ENCODE measurements around the gene CADPS. TPM values are rescaled to one million over a fixed set of nuclear protein-coding genes. Genes with fewer than 3 reads are reported as not detected.

The CADPS gene
- polyA plus RNA-seq, 3 donors, result not detected

DNA sequence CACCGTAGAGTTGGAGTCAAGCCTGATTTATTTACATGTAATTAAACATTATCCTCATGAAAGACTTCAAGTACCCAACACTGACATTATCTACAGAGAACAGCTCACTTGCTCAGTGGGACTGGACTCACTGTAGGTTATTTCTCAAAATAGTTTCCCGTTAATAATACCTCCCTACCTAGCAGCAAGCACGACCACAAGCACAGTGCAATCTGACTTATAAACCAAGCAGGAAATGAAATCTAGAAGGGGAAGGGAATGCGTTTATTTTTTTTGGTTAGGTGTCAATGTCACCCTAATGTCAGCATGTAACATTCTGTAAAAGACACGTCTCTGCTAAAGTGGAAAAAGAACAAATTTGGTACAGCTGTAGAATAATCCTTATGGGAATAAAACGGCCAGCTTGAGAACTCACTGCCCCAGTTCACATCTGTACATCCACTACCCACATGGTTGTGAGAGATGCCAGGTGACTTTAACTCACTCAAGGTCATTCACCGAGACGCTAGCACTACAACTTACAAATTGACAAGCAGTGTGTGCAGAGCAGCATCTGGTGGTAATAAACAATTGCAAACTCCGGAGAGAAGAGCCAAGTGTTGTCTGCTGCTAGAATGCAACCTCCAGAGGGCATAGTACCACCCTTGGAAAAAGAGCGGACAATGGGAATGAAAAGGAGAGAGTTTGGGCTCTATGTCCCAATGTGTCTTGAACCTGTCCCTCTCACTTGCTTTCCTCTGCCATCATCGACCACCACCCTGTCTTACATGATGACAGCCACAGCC lies 242.5 kb downstream of the CADPS start:
- Histone ChIP-seq H3K4me2 (replicated peaks; ENCODE audit: extremely low read depth, low read length, poor library complexity, severe bottlenecking) (no peak overlapping the region), H3K4me3 (replicated peaks in 1 of 3; ENCODE audit: low read depth in 2 of 3, low read length in 3 of 3) (no peak overlapping the region), H2AFZ (ENCODE audit: insufficient read depth, low read depth, low read length, poor library complexity, severe bottlenecking) (no peak overlapping the region), H3K27me3 (ENCODE audit: control insufficient read depth in 2 of 2, insufficient read depth in 2 of 2, low read length in 2 of 2) (no peaks in the 10 kb centered on the region), H4K20me1 (ENCODE audit: insufficient read depth, low read length) (no peaks in the 10 kb centered on the region), H3K27ac (ENCODE audit: low read depth in 1 of 2, low read length in 2 of 2) (no peak overlapping the region), H3K9me3 (replicated peaks in 1 of 2; ENCODE audit: control insufficient read depth in 1 of 2, insufficient read depth in 1 of 2, low read length in 2 of 2) (no peaks in the 10 kb centered on the region), H3K36me3 (replicated peaks in 1 of 2; ENCODE audit: control insufficient read depth in 1 of 2, insufficient read depth in 2 of 2, low read length in 2 of 2) (no peaks in the 10 kb centered on the region), H3K79me2 (ENCODE audit: insufficient read depth, low read length) (no peaks in the 10 kb centered on the region), H3K9ac (ENCODE audit: insufficient read depth, low read length, poor library complexity, severe bottlenecking) (no peak overlapping the region), H3K4me1 (ENCODE audit: control insufficient read depth in 1 of 2, insufficient read depth in 2 of 2, low read length in 2 of 2) (no peaks in the 10 kb centered on the region)
- intact Hi-C loops (cut with micrococcal nuclease), result no loop called here
- H3K27ac Mint-ChIP-seq, result no peak overlapping the region
- no peaks in the 10 kb centered on the region for H3K4me1 Mint-ChIP-seq
- H3K36me3 Mint-ChIP-seq, result no peaks in the 10 kb centered on the region
- peaks cover 0 to 1% (median 0%) of the 10 kb centered on the region in 7 donors for H3K9me3 Mint-ChIP-seq
- peaks cover 0 to 6% (median 6%) of the 10 kb centered on the region in 3 donors for H3K27me3 Mint-ChIP-seq (ENCODE audit: low read depth in 3 of 3)
- WGBS (ENCODE audit: insufficient coverage), result 100% methylated on average over 1 of the region's 11 CpGs
- DNase-seq, result no peak
- TF ChIP-seq, protein P1, sequence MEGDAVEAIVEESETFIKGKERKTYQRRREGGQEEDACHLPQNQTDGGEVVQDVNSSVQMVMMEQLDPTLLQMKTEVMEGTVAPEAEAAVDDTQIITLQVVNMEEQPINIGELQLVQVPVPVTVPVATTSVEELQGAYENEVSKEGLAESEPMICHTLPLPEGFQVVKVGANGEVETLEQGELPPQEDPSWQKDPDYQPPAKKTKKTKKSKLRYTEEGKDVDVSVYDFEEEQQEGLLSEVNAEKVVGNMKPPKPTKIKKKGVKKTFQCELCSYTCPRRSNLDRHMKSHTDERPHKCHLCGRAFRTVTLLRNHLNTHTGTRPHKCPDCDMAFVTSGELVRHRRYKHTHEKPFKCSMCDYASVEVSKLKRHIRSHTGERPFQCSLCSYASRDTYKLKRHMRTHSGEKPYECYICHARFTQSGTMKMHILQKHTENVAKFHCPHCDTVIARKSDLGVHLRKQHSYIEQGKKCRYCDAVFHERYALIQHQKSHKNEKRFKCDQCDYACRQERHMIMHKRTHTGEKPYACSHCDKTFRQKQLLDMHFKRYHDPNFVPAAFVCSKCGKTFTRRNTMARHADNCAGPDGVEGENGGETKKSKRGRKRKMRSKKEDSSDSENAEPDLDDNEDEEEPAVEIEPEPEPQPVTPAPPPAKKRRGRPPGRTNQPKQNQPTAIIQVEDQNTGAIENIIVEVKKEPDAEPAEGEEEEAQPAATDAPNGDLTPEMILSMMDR (IDR thresholded peaks at IDR 0.05), result no peak
- H3K4me3 Mint-ChIP-seq, result no peak overlapping the region

GRCh38 chr3:62631488-62631887 lies 243.7 kb downstream of the CADPS start:
- peaks cover 0 to 10% (median 6%) of the 10 kb centered on the region in 3 donors for H3K27me3 Mint-ChIP-seq (ENCODE audit: low read depth in 3 of 3)
- Histone ChIP-seq H3K4me2 (replicated peaks; ENCODE audit: extremely low read depth, low read length, poor library complexity, severe bottlenecking) (no peak overlapping the region), H3K79me2 (ENCODE audit: insufficient read depth, low read length) (no peaks in the 10 kb centered on the region), H3K36me3 (replicated peaks in 1 of 2; ENCODE audit: control insufficient read depth in 1 of 2, insufficient read depth in 2 of 2, low read length in 2 of 2) (no peaks in the 10 kb centered on the region), H3K27ac (ENCODE audit: low read depth in 1 of 2, low read length in 2 of 2) (no peak overlapping the region), H3K4me1 (ENCODE audit: control insufficient read depth in 1 of 2, insufficient read depth in 2 of 2, low read length in 2 of 2) (no peaks in the 10 kb centered on the region), H3K9ac (ENCODE audit: insufficient read depth, low read length, poor library complexity, severe bottlenecking) (no peak overlapping the region), H3K9me3 (replicated peaks in 1 of 2; ENCODE audit: control insufficient read depth in 1 of 2, insufficient read depth in 1 of 2, low read length in 2 of 2) (no peaks in the 10 kb centered on the region), H3K27me3 (ENCODE audit: control insufficient read depth in 2 of 2, insufficient read depth in 2 of 2, low read length in 2 of 2) (no peaks in the 10 kb centered on the region), H2AFZ (ENCODE audit: insufficient read depth, low read depth, low read length, poor library complexity, severe bottlenecking) (no peak overlapping the region), H3K4me3 (replicated peaks in 1 of 3; ENCODE audit: low read depth in 2 of 3, low read length in 3 of 3) (no peak overlapping the region), H4K20me1 (ENCODE audit: insufficient read depth, low read length) (no peaks in the 10 kb centered on the region)
- intact Hi-C loops (cut with micrococcal nuclease), result no loop called here
- H3K9me3 Mint-ChIP-seq, result peaks cover 0 to 1% (median 0%) of the 10 kb centered on the region in 7 donors
- TF ChIP-seq, protein P1 (IDR thresholded peaks at IDR 0.05), result no peak
- no peak for DNase-seq
- no peaks in the 10 kb centered on the region for H3K36me3 Mint-ChIP-seq
- H3K4me1 Mint-ChIP-seq, result no peaks in the 10 kb centered on the region
- no peak overlapping the region for H3K27ac Mint-ChIP-seq
- H3K4me3 Mint-ChIP-seq, result no peak overlapping the region
- 100% methylated on average over 1 of the region's 2 CpGs for WGBS (ENCODE audit: insufficient coverage)
